Renal cortex interstitium (tissue), 11 donors: ENCODE data around the gene SLC41A3. TPM values are rescaled to one million over a fixed set of nuclear protein-coding genes. Genes with fewer than 3 reads are reported as not detected.

Source experiments
- DNase-seq, 11 donors: peaks; one replicate each; pipeline ENCODE4 v3.0.0-alpha.2; 2013; ENCODE audit warnings: low read depth in 9 of 11, low spot score in 4 of 11; ENCODE audit errors: extremely low read depth in 1 of 11
- polyA plus RNA-seq, 3 donors: library from polyadenylated mRNA; unstranded; fragments of 120-200 nt; gene quantifications; one replicate each; pipeline ENCODE4 v1.2.1, GENCODE V29; 2013; ENCODE audit not compliant: insufficient read length in 3 of 3

Gene SLC41A3
- polyA plus RNA-seq, 3 donors: 72.5 to 78.3 (median 74.3) TPM

DNA sequence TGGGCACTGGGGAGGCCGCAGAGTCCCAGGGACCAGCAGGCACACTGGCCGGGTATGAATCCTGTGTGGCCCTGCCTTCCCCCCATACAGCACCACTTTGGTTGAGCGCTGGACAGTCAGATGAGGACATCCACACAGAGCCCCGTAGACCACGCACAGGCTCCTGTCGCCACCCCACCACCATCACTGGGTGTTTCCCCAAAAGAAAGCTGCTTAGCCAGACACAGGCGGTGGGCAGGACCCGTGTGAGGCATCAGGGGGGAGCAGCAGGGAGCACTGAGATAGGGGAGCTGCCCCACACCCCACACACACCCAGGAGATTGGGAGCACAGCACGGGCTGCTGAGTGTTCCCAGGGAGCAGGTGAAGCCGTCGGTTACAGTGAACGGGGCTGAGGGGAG, 42.4 kb upstream of the SLC41A3 start:
- no peak for DNase-seq

DNA sequence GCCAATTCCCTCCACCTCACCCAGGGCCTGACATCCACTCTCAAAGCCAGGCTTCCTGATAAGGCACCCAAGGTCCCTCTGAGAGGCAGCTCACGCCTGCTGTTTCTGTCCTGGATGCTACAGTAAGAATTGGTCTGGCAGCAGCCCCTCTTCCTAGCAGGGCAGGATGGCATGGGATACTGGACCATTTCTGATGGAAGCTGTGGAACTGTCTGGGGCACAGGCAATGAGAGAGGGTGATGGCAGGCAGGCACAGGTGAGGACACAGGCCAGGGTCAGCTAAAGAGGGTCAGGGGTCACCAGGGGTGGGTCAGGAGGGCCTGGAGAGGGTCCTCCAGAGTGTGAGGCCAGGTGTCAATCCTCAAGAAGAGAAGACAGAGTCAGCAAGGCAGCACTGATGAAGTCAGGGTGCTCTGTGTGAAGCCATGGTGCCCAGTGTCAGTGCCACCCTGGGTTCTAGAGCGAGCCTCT, 41.9 kb upstream of the SLC41A3 start:
- DNase-seq: no peak

DNA sequence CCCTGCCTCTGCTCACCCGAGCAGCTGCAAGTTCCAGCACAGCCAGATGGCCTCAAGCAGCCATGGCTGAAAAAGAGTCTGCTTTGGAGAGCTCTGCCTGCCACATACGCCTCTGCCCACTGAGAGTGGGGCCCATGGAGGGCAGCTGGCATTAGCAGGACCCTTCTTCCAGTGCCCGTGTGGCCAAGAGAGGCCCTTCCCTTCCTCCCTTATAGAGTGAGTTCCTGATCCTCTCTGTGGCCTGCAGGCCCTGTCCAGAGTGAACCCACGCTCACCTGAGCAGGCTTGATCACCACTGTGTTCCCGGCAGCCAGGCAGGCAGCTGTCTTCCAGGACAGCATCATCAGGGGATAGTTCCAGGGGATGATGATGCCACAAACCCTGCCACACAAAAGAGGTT, 41.4 kb upstream of the SLC41A3 start:
- DNase-seq: no peak

DNA sequence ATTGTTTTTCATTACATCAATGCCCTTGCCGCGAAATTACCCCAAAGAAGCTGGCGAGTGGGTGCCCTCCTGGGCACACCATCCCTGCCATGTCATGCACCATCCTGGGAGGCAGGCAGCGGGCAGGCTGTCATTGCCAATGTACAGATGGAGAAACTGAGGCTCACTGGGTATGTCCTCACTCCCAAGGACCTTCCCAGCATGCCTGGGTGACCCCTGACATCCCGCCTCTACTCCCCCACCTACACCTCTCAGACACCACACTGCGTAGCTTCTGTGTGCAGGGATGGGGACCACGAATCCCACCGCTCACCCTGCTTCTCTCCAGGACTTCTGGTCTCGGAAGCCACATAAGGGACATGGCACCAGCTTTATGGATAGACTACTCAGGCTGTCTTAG, 41.0 kb upstream of the SLC41A3 start:
- DNase-seq: no peak

DNA sequence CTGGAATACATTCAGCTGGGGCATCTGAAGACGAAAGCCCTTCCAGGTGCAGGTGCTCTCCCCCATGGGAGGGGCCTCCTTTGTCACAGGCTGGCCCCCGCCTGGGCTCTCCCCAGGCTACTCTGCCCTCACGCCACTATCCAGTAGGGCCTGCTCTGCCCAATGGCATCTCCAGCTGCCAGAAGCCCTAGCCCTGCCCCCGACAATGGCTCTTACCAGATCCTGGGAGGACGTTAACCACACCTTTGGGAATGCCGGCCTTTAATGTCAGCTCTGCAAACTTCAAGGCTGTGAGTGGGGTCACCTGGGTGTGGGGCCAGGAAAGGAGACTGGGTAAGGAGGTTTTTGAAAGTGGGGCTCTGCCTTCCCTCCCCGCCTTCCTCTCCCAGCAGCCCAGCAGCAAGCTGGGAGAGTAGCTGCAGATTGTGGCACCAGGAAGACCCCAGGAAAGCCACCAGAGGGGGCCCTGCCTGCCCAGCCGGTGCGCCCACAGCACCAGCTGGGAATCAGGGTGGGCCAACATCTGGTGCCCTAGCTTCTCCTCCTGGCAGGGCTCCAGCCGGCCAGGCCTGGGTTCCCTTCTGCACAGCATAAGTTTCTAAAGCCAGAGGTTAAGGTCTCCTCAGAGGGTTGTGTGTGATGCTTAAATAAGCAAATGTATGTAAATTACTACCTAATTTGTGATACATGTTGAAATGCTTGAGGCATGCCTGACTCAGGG, 40.4 kb upstream of the SLC41A3 start:
- no peak for DNase-seq

DNA sequence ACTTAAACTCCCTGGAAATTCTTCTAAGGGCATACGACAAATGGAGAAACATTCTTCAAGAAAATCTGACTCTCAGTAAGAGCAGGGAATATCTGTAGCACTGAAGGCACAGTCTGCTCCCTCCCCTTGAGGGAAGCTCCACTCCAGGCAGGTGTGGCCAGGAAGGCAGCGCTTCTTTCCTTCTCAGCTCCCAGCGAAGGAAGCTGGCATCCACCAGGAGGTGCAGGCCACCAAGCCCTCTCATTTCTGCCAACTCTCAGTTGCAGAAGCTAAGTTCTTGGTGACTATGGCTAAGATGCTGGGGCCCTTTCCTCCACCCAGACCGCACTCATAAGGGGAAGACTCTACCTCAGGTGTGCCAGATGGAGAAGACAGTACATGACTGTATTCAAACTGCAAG, 37.7 kb upstream of the SLC41A3 start:
- no peak for DNase-seq

DNA sequence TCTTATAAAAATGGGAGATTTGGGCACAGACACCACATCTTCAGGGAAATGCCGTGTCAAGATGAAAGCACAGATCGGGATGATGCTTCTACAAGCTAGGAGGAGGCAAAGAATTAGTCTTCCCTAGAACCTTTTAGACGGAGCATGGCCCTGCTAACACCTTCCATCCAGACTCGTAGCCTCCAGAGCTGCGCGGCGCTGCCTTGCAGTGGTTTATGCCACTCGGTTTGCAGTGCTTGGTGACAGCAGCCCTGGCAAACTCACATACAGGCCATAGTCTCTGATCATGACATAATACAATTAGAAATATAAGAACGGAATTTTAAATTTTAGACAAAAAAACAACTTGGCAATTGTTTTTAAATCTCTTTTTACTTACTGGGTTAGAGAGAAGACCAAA, 37.1 kb upstream of the SLC41A3 start:
- no peak for DNase-seq

DNA sequence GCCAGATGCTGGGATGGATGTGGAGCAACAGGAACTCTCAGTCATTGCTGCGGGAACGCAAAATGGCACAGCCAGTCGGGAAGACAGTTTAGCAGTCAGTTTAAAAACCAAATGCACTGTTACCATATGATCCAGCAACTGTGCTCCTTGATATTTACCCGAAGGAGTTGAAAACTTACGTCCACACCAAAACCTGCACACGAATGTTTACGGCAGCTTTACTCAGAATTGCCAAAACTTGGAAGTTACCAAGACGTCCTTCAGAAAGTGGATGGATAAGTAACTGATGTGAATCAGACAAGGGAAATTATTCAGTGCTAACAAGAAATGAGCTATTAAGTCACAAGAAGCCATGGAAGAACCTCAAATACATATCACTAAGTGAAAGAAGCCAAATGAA, 36.1 kb upstream of the SLC41A3 start:
- no peak for DNase-seq

DNA sequence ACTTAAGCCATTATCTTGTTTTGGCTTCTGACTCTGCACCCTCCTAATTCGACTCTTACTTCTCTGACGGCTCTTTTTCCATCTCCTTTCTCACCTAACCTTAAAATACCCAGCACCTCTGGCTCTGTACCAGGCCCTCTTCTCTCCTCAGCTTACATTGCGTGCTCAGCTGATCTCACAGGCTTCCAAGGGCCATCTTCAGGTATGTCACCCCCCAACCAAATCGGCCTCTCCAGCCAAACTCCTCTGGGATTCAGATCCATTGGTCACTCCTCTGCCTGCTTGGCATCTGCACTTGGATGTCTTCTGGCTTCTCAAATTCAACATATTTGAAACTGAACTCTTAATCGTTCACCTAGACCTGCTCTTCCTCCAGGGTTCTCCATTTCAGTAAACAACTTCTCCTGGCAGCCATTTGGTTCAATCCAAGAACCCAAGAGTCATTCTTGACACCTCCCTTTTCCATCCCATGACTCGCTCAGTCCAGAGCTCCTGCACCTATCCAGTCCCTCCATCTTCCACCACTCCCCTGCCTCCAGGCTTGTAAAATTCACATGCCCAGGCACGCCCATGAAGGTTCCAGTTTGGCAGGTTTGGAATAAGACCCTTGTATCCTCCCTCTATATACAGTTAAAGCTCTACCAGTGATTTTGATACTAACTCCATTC, 35.2 kb upstream of the SLC41A3 start:
- no peak for DNase-seq

DNA sequence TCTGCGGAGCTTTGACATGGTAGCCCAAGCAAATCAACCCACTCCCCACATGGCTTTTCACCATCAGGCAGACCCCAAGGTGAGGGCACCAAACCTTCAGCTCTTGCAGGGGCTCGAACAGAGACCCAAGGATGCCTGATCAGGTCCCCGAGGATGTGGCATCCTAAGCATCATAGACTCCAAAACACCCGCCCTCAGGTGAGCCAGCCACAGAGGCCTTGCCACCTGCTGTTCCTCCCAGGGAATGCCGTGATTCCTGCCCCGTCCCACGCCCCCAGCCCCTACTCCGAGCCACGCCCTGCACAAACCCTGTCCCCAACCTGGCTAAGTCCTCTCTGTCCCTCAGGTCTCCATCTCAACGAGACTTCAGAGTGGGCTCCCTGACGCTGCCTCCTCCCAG, 34.7 kb upstream of the SLC41A3 start:
- DNase-seq: no peak

DNA sequence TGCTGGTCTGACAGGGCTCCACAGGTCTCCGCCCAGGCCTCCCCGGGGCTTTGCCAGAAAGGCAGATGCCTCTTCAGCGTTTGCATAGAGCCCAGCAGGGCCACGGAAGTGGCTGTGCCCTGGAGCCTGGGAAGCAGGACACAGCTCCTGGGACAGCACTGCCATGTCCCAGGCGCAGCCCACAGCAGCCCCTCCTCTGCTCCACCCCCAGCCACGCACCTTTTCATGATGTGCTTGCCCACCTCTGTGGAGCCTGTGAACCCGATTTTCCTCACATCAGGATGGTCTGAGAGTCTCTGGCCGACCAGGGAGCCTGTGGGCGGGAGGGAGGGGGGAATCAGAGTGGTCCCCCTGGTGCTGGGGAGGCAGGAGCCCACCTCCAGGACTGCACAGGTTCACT, 33.9 kb upstream of the SLC41A3 start:
- no peak for DNase-seq

DNA sequence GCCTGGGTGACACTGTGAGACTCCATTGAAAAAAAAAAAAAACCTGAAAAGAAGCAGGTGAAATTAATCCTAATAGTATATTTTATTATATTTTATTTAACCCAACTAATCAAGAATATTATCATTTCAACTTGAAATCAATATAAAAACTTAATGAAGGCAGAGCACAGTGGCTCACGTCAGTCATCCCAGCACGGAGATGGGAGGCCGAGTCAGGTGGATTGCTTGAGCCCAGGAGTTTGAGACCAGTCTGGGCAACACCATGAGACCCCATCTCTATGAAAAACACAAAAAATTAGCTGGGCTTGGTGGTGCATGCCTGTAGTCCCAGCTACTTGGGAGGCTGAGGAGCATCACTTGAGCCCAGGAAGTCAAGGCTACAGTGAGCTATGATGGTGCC, 33.3 kb upstream of the SLC41A3 start:
- no peak for DNase-seq

DNA sequence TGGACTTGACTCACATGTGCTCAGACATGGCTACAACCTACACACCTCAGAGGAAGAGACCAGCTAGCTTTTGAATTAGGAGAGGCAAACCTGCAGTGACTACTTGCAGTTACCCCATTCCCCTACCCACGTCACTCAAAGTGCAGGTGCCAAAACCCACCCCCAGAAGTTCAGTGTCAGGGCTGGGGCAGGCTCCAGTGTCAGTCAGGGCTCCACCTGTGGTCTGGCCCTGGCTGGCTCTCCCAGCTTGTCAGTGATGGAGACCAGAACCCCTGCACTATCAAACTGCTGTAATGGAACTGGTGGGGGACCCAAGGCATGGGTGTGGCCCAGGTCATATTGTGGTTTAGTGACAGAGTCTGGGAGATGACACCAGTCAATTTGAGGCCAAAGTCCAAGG, 32.6 kb upstream of the SLC41A3 start:
- DNase-seq: no peak

DNA sequence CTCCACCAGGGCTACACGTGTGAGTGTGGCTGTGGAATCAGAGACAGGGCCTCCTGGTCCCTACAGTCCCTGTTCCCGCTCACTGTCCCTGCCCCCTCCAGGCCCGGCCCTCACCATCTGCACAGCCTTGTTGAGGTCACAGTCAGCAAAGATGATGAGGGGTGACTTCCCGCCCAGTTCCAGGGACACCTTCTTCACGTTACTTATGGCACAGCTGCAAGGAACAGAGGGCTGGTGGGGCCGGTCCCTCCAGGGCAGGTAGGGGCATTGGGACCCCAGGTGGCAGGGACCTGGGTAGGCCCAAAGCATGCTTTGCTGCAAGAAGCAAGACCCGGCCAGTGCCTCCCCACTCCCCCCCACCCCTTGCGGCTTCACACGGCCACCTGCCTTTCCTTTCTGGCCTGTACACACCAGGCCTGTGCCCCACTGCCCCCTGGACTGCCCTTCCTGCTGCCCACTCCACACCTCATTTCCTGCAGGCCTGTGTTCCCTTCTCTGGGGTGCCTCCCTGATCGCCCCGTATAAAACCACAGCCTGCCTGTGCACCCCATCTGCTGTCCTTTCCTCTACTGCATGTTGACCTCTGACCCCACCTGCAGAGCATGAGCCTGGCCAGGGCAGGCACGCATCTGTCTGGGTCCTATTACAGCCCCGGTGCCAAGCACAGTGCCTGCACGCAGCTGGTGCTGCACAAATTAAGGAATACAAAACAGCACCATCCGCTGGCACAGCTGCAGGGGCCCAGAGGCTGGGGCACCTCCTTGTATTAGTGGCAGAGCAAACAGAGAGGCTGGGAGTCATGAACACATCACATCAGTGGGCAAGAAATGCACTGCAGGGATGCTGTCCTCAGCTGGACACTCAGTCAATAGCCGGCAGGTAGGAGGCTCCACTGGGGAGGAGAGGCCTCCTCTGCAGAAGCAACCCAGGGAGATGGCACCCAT, 30.8 kb upstream of the SLC41A3 start:
- DNase-seq: no peak

DNA sequence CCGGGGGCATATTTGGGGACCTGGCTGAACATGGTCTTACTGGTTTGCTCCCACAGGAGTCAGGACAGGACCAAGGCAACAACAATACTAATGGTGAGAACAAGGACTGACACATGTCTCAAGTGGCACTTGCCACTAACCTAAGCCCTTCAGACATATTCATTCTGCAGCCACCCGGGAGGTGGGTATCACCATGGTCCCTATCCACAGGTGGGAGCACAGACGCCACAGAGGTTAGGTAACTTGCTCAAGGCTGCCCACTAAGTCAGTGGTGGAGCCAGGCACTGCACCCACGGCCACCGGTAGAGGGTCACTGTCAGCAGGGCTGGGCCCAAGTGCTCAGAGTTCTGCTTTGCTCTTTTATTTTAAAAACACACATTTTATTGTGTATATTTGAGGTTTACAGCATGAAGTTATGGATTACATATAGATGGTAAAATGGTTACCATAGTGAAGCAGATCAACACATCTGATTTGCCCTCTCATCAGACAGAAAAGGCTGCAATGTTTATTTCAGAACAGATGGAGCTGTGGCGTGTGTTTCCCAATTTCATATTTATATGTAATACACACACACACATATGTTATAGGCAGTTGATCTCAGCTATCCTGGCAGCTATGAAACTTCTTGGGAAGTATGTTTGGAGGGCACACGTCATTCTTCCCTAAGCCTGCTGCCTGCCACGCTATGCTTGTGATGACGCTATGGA, 30.0 kb upstream of the SLC41A3 start:
- no peak for DNase-seq

DNA sequence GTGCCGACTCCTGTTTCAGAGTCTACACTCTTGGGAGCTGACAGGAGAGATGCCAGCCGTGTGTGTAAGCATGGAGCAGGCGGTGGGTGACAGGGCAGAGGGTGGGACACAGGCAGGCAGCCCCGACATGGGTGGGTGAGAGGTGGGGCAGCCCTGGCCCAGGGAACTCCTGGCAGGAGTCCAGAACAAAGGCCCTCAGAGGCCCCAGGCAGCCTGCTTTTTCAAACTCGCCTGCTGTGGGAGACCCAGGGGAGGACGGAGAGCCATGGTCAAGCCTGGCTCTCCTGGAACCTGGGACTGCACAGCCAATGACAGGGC, 29.3 kb upstream of the SLC41A3 start:
- no peak for DNase-seq

DNA sequence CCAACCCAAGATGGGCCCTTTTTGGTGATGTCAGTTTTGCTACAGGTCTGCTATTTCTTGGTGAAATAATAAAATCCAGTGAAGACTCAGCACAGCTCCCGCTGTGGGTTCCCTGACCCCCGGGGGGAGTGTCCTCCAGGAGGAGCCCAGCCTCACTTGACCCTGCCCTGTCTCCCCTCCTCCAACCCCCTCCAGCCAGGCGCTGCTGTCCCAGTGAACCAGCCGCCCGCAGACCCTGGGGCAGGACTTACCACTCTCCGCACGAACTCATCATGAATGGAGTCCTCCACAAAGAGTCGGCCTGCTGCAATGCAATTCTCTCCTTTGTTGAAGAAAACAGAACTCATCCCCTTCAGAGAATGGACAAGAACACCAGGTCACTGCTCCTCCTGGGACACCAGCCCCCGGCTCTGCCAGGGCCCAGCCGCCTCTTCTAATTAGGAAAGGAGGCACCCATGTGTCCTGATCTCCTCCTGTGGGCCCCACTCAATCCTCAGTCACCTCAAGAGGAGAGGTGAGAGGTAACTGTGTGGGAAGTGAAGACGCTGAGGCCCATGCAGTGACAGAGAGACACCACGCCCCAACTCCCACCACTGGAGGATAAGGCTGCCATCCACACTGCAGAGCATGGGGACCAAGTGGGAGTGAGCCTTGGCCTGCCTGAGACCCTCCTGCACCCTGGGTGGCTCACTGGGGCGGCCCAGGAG, 28.8 kb upstream of the SLC41A3 start:
- no peak for DNase-seq

DNA sequence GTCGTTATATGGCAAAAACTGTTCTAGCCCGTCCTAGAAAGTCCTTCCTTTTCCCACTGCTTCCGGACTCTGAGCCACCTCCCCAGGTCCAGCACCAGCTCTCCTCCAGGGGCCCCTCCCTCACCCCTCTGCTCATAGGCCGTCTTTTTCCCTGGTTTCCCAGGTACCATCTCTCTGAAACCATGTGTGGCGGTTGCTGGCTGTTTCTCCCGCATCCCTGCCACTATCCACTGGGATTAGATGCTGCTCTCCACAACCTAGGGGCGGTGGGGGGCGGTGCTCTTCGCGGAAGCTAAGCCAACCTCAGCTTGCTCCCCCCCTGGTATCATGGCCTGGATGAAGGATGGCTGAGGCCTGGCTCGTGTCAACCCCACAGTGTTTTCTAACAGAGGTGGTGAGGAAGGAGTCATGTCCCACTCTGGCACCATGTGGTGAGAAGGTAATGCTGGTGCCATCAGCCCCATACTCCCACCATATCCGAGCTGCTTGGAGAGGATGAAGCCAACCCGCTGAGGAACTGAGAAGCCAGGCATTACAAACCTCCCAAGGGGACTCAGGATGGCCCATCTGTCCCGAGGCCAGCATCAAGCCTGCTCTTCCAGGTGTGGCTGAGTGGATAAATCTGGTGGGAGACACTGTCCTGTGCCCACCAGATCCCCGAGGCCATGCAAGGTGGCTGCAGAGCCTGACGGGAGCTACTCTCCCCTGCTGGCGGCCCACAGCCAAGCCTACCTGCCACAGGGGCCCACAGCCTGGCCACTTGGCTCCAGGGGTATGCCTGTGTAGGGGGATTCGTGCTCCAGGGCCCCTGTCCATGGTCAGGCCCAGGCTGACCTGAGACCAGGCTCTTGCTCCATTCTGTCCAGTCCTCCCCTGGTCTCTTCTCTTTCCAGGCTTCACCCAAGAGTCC, 27.9 kb upstream of the SLC41A3 start:
- DNase-seq: no peak
